Heart left ventricle (tissue), 16 donors: ENCODE results near the gene CNIH2. TPM values are rescaled to one million over a fixed set of nuclear protein-coding genes. Genes with fewer than 3 reads are reported as not detected.

Experiments used
- ATAC-seq, 4 donors: fragments of 200-7000 bp; cut with Tn5 transposase; one replicate each; pipeline ENCODE4 v1.9.1; 2020 to 2022; ENCODE audit warnings: moderate library complexity in 4 of 4, mild to moderate bottlenecking in 3 of 4, moderate number of reproducible peaks in 1 of 4
- DNase-seq, 5 donors: peaks; one replicate each; pipeline ENCODE4 v3.0.0-alpha.2; 2020
- H3K27ac ChIP-seq, 12 donors: fragments of 200-600 bp; sonication (generic) in 4 of 12; one replicate each; pipeline versions ENCODE4 v1.5.0 to v1.8.0; 2016 to 2022; ENCODE audit warnings: mild to moderate bottlenecking in 2 of 12
- H3K27me3 ChIP-seq, 9 donors: fragments of 200-600 bp; sonication (generic) in 2 of 9; one replicate each; pipeline versions ENCODE4 v1.5.1 to v1.8.0; 2016 to 2022; ENCODE audit warnings: mild to moderate bottlenecking in 3 of 9
- H3K36me3 ChIP-seq, 9 donors: fragments of 200-600 bp; sonication (generic) in 2 of 9; one replicate each; pipeline versions ENCODE4 v1.5.0 to v1.8.0; 2018 to 2022; ENCODE audit warnings: mild to moderate bottlenecking in 2 of 9
- H3K4me1 ChIP-seq, 12 donors: fragments of 200-600 bp; sonication (generic) in 4 of 12; one replicate each; pipeline versions ENCODE4 v1.5.0 to v1.8.0; 2016 to 2022; ENCODE audit warnings: mild to moderate bottlenecking in 3 of 12
- H3K4me3 ChIP-seq, 12 donors: fragments of 200-600 bp; sonication (generic) in 4 of 12; one replicate each; pipeline versions ENCODE4 v1.5.0 to v1.8.0; 2017 to 2022; ENCODE audit warnings: mild to moderate bottlenecking in 9 of 12, moderate library complexity in 4 of 12
- H3K9me3 ChIP-seq, 12 donors: fragments of 200-600 bp; sonication (generic) in 4 of 12; one replicate each; pipeline versions ENCODE4 v1.5.0 to v1.8.0; 2016 to 2022; ENCODE audit warnings: mild to moderate bottlenecking in 1 of 12
- CTCF ChIP-seq, 12 donors: fragments of 200-600 bp; sonication (generic) in 4 of 12; IDR thresholded peaks; one replicate each; pipeline versions ENCODE4 v1.5.0 to v1.8.0; 2018 to 2022; ENCODE audit warnings: antibody characterized with exemption in 12 of 12, mild to moderate bottlenecking in 5 of 12
- POLR2A ChIP-seq, 2 donors: fragments of 450-650 bp; IDR thresholded peaks; one replicate each; pipeline ENCODE4 v1.6.1; 2017; ENCODE audit warnings: antibody characterized with exemption in 2 of 2, mild to moderate bottlenecking in 2 of 2, moderate library complexity in 2 of 2
- WGBS, 4 donors: extraction: QIAGEN DNeasy Blood & Tissue Kit in 2 of 4; methylation state at CpG; one replicate each; pipeline versions ENCODE4 v1.1.5 to v1.1.7; 2013 to 2018; 5-methylcytosine and 5-hydroxymethylcytosine counted together
- intact Hi-C, 10 donors: fragments of 100-400 bp; cut with DNase I; formaldehyde crosslinking; loops; one replicate each; pipeline versions ENCODE4 v1.11.1 to v1.14.2; 2022
- polyA plus RNA-seq, 2 donors: library from polyadenylated mRNA; stranded (reverse); fragments of 200-250 nt; gene quantifications; one replicate each; pipeline ENCODE4 v1.2.3, GENCODE V29; 2013
- total RNA-seq, 9 donors: library from RNA; depleted of rRNA in 2 of 9; stranded (reverse); fragments of >200 nt in 2 of 9; fragmentation: NEBNext Ultra II Directional in 3 of 9; extraction: Animal tissue kit (Norgen Biotek cat#: 25700) in 3 of 9; gene quantifications; one replicate each; pipeline versions ENCODE4 v1.1.0 to v1.2.4, GENCODE V29; 2016 to 2023
- donor health status: ischemic (EF 13 %, LVEDD 7.1; RV severe dilation, severe dysfunction).
- donor health status: healthy with polysubstance abuse.
- donor health status: DM: no; HTN: yes; CAD: no.
- donor health status: DM: no; HTN: no; CAD: no.
- donor health status: ischemic (EF 25% LVEDD 6.9; RV normal size, moderate dysfunction).
- donor health status: ischemic (EF 25% LVEDD 5.7; RV mildly dilated, moderate dysfunction).
- donor health status: healthy.
- donor health status: DM: yes; HTN: yes; CAD: no.
- donor health status: ischemic (EF 35%, LVEDD 5.7; RV mildly dilated, moderate dysfunction).
- donor health status: nonischemic (EF 11% LVEDD 7.7; RV severe dilation, severe dysfunction).
- donor health status: DM: yes; HTN: yes; CAD: no.
- donor health status: PGD.
- donor health status: ischemic (EF 29% LVEDD 5.4; RV normal size, mild dysfunction).
- donor health status: nonischemic (EF 23%, LVEDD 6.1; RV moderate dilation, normal function).

Gene CNIH2
- total and polyA plus RNA-seq, 11 donors = 0.08 to 0.40 (median 0.25) TPM; not detected in 8

GRCh38 chr11:66279092-66279734, 1.2 kb downstream of the CNIH2 start:
- intact Hi-C loops = no loop called here
- H3K4me1 ChIP-seq = peaks cover 0 to 26% (median 15%) of the 10 kb centered on the region in 12 donors
- WGBS, 4 donors = 66 to 72% (median 70%) methylated on average over 15 of the region's 15 CpGs
- H3K36me3 ChIP-seq = peaks cover 0 to 27% (median 22%) of the 10 kb centered on the region in 9 donors
- ATAC-seq = no peak
- H3K27ac ChIP-seq = no peak overlapping the region
- H3K4me3 ChIP-seq = no peak overlapping the region
- TF ChIP-seq CTCF (IDR thresholded peaks at IDR 0.05) (no peak), POLR2A (IDR thresholded peaks at IDR 0.05) (no peak)
- no peaks in the 10 kb centered on the region for H3K9me3 ChIP-seq
- H3K27me3 ChIP-seq = no peaks in the 10 kb centered on the region
- DNase-seq = peak in 1 of 5 donors; percentile 37

GRCh38 chr11:66280428-66280827, 2.5 kb downstream of the CNIH2 start:
- intact Hi-C loops = loop anchor here in 5 of 10 donors (10.0 kb wide), 1 partner anchor 56 kb away; no protein-coding TSS in a partner anchor
- Histone ChIP-seq H3K4me1 (peaks cover 0 to 30% (median 19%) of the 10 kb centered on the region in 12 donors), H3K9me3 (no peaks in the 10 kb centered on the region), H3K36me3 (peaks cover 0 to 28% (median 16%) of the 10 kb centered on the region in 9 donors), H3K4me3 (no peak overlapping the region), H3K27me3 (no peaks in the 10 kb centered on the region), H3K27ac (no peak overlapping the region)
- no peak for TF ChIP-seq CTCF (IDR thresholded peaks at IDR 0.05)
- no peak for TF ChIP-seq POLR2A (IDR thresholded peaks at IDR 0.05)
- ATAC-seq (no peak), DNase-seq (no peak)
- WGBS, 4 donors = 76 to 83% (median 79%) methylated on average over 12 to 14 of the region's 14 CpGs

GRCh38 chr11:66281001-66281400, 3.0 kb downstream of the CNIH2 start:
- no peak for ATAC-seq
- 84 to 93% (median 88%) methylated on average over 6 of the region's 6 CpGs for WGBS, 4 donors
- Histone ChIP-seq H3K36me3 (peaks cover 0 to 28% (median 10%) of the 10 kb centered on the region in 9 donors), H3K9me3 (no peaks in the 10 kb centered on the region), H3K27me3 (no peaks in the 10 kb centered on the region), H3K4me1 (peaks cover 0 to 36% (median 22%) of the 10 kb centered on the region in 12 donors), H3K4me3 (no peak overlapping the region), H3K27ac (no peak overlapping the region)
- intact Hi-C loops = loop anchor here in 5 of 10 donors (10.0 kb wide), 1 partner anchor 56 kb away; no protein-coding TSS in a partner anchor
- no peak for TF ChIP-seq CTCF (IDR thresholded peaks at IDR 0.05)
- TF ChIP-seq POLR2A (IDR thresholded peaks at IDR 0.05) = no peak
- DNase-seq = no peak

- Histone ChIP-seq H3K27me3 (no peaks in the 10 kb centered on the region), H3K4me3 (no peak overlapping the region), H3K4me1 (peaks cover 0 to 45% (median 25%) of the 10 kb centered on the region in 12 donors), H3K36me3 (peaks cover 0 to 23% (median 8%) of the 10 kb centered on the region in 9 donors), H3K27ac (no peak overlapping the region), H3K9me3 (no peaks in the 10 kb centered on the region)
- DNase-seq = no peak
- peak in 1 of 4 donors; percentile 2 for ATAC-seq
- TF ChIP-seq CTCF (IDR thresholded peaks at IDR 0.05) (no peak), POLR2A (IDR thresholded peaks at IDR 0.05) (no peak)
- 31 to 44% (median 34%) methylated on average over 16 to 20 of the region's 20 CpGs for WGBS, 4 donors
- intact Hi-C loops = loop anchor here in 9 of 10 donors (1.0 to 10.0 kb wide), 3 partner anchors 57 to 60 kb away; no protein-coding TSS in a partner anchor
These were observed 3.9 kb downstream of the CNIH2 start for GRCh38 chr11:66281776-66282467.
